Kidney epithelial cell (primary cell): Measurements from ENCODE around the gene DNAJC5G. TPM values are rescaled to one million over a fixed set of nuclear protein-coding genes. Genes with fewer than 3 reads are reported as not detected.

ENCODE experiments used
- DNase-seq: peaks from one replicate; pipeline ENCODE4 v3.0.0-alpha.2; 2010; ENCODE audit warnings: low read depth
- H3K27me3 ChIP-seq: 2 replicates; pipeline ENCODE4 v1.6.0; 2011; ENCODE audit warnings: low read length; ENCODE audit not compliant: control insufficient read depth, insufficient read depth
- H3K36me3 ChIP-seq: 2 replicates; pipeline ENCODE4 v1.5.1; 2011; ENCODE audit warnings: low read length; ENCODE audit not compliant: control insufficient read depth, insufficient read depth
- H3K4me3 ChIP-seq: 2 replicates; pipeline ENCODE4 v1.5.1; 2011; ENCODE audit warnings: low read depth, mild to moderate bottlenecking, control low read depth, low read length
- total RNA-seq: library from RNA; depleted of rRNA; stranded (reverse); fragments of >200 nt; gene quantifications from 2 replicates; pipeline ENCODE4 v1.2.3, GENCODE V29; 2015
- TF ChIP-seq, protein P1 (sequence below): IDR thresholded peaks from 2 replicates; pipeline ENCODE4 v1.5.1; 2011; ENCODE audit warnings: mild to moderate bottlenecking, moderate library complexity, low read length, control low read depth, inconsistent platforms; ENCODE audit not compliant: insufficient read depth, poor library complexity, severe bottlenecking

DNAJC5G gene, protein sequence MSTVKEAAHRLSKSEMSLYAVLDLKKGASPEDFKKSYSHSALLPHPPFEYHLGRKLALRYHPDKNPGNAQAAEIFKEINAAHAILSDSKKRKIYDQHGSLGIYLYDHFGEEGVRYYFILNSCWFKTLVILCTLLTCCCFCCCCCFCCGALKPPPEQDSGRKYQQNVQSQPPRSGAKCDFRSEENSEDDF
- total RNA-seq, result not detected in 2 replicates

DNA sequence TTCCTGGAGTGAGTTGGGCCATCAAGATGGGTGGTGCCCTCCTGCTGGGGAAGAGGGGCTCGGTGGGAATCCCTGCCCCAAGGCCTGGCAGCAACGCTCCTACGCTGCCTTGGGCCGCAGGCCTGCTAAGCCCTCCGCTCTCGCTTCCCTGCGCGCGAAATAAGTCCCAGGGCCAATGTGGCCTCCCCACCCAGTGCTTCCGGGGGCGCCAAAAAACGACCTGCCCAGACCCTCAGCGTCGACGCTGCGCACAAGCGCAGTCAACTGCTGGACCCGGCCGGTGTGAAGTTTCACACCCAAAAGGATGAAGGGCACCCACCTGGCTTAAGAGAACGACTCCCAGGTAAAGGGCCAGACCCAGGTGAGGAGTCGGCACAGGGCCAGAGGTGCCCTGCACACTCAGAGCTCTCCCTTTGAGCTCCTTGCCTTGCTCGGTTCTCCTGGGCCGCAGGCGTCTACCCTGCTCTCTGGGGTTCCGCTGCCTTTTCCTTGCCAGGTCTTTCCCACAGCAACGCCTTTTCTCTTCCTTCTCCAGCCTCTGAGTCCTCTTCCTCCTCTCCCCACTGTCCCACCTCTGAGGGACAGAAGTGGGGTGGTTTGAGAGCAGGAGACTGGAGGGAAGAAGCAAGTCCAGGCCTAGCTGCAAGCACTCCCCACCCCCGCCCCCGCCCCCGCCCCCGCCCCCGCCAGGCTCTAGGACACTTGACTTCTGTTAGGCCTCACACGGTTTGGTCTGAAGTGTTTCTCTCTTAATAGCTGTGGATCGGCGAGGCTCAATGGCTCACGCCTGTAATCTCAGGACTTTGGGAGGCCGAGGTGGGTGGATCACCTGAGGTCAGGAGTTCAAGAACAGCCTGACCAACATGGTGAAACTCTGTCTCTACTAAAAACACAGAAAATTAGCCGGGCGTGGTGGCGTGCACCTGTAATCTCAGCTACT is at the start of gene DNAJC5G:
DNAJC5G (plus strand) TSS at position 223 of the 940 bp plus-strand sequence. CDS start 1,296 bp downstream, outside the sequence.
- H3K4me3 ChIP-seq, result no peak within 1 kb of the TSS
- TF ChIP-seq, protein P1, sequence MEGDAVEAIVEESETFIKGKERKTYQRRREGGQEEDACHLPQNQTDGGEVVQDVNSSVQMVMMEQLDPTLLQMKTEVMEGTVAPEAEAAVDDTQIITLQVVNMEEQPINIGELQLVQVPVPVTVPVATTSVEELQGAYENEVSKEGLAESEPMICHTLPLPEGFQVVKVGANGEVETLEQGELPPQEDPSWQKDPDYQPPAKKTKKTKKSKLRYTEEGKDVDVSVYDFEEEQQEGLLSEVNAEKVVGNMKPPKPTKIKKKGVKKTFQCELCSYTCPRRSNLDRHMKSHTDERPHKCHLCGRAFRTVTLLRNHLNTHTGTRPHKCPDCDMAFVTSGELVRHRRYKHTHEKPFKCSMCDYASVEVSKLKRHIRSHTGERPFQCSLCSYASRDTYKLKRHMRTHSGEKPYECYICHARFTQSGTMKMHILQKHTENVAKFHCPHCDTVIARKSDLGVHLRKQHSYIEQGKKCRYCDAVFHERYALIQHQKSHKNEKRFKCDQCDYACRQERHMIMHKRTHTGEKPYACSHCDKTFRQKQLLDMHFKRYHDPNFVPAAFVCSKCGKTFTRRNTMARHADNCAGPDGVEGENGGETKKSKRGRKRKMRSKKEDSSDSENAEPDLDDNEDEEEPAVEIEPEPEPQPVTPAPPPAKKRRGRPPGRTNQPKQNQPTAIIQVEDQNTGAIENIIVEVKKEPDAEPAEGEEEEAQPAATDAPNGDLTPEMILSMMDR, result no peak
- H3K27me3 ChIP-seq, result peaks cover 22% of the 10 kb centered on the region
- H3K36me3 ChIP-seq, result no peaks in the 10 kb centered on the region
- no peak for DNase-seq

DNA sequence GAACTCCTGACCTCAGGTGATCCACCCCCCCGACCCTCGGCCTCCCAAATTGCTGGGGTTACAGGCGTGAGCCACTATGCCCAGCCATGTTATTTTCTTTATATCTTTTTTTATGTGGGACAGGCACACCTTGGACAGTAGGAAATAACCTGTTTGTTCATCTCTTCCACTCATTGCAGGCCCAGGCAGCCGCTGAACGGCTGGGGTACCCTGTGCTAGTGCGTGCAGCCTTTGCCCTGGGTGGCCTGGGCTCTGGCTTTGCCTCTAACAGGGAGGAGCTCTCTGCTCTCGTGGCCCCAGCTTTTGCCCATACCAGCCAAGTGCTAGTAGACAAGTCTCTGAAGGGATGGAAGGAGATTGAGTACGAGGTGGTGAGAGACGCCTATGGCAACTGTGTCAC is 49.7 kb upstream of the DNAJC5G start:
- Histone ChIP-seq H3K27me3 (no peaks in the 10 kb centered on the region), H3K36me3 (peaks cover 2% of the 10 kb centered on the region), H3K4me3 (no peak overlapping the region)
- no peak for DNase-seq
- TF ChIP-seq, protein P1, result no peak

DNA sequence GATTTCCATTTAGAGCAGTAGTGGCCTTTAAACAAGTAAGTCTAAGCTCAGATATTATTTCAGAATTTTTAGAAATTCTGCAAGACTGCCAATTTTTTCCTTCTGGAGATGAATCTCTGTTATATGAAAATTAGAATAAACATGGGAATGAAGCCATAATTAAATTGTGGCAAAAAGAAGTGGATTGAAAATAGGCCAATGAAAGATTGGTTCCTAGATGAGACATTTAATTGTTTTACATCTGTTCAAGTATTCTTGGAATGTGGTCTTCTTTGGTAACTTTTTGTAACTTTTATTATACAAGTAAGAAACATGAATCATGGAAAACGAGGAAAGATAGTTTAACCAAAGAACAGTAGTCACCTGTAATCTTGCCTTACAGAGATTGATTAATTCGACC is 47.7 kb upstream of the DNAJC5G start:
- Histone ChIP-seq H3K27me3 (no peaks in the 10 kb centered on the region), H3K4me3 (no peak overlapping the region), H3K36me3 (no peaks in the 10 kb centered on the region)
- TF ChIP-seq, protein P1, result no peak
- DNase-seq, result no peak

DNA sequence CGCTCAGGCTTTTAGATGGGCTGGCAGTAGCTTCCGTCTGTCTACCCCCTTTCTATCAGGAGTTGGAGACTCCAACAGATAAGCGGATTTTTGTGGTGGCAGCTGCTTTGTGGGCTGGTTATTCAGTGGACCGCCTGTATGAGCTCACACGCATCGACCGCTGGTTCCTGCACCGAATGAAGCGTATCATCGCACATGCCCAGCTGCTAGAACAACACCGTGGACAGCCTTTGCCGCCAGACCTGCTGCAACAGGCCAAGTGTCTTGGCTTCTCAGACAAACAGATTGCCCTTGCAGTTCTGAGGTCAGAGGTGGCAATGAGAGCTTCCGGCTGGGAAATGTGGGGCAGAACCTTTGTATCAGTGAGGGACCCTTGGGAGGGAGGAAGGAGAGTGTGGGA is 43.3 kb upstream of the DNAJC5G start:
- no peak for DNase-seq
- H3K4me3 ChIP-seq, result no peak overlapping the region
- peaks cover 3% of the 10 kb centered on the region for H3K36me3 ChIP-seq
- TF ChIP-seq, protein P1, result no peak
- no peaks in the 10 kb centered on the region for H3K27me3 ChIP-seq

DNA sequence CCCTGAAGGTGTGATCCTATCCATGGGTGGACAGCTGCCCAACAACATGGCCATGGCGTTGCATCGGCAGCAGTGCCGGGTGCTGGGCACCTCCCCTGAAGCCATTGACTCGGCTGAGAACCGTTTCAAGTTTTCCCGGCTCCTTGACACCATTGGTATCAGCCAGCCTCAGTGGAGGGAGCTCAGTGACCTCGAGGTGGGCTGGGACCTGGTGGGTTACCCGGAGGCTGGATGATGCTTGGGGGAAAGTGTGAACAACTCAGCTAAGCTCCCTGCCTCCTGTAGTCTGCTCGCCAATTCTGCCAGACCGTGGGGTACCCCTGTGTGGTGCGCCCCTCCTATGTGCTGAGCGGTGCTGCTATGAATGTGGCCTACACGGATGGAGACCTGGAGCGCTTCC is 41.9 kb upstream of the DNAJC5G start:
- Histone ChIP-seq H3K4me3 (no peak overlapping the region), H3K36me3 (peaks cover 4% of the 10 kb centered on the region), H3K27me3 (no peaks in the 10 kb centered on the region)
- TF ChIP-seq, protein P1, result no peak
- no peak for DNase-seq
